Measurements from ENCODE around the gene MARK1. TPM values are rescaled to one million over a fixed set of nuclear protein-coding genes. Genes with fewer than 3 reads are reported as not detected.
A peak's percentile ranks its signal among the peaks of the same experiment; 100 is the strongest.

Gene MARK1
- total and polyA plus RNA-seq, 10 of the 15 experiments (the other 5 are each of a cell fraction or from before 2014, with no cell fraction given): 0.02 to 0.67 (median 0.12) TPM; not detected in 6

DNA sequence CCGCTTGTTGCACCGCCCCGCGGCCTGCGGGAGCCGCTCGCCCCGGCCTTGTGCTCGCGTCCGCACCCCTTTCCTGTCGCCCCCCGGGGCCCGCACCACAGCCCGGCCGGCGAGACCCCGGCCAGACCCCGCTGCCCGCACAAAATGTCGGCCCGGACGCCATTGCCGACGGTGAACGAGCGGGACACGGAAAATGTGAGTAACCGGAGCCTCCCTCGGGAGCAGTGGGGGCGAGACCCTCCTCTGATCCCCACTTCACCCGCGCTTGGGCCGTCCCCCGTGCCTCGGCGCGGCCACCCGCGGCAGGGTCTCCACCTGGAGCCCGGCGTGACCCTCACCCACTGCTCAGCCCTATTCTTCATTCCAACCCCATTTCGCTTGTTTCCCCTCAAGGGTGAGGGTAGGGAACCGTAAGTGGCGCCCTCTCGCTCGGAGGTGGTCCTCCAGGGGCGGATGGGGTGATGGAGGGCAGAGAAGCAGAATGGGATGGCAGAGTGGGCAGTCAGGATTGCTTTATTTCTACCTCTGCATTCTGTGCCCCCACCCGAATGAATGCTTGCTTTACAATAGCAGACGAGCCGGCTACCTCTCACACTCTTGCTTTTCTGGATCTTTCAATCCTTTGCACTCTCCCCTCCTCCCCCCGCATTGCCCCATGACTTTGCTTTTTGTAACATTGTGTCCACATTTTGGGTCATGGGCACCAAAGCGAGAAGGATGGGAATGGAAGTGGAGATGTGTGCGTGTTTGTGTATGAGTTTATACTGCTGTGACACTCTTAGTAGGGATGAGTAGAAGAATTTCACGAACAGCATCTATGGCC lies 954 bp downstream of the MARK1 start:
- Histone ChIP-seq H3K9me3 (replicated peaks; ENCODE audit: control insufficient read depth, insufficient read depth, low read length) (no peaks in the 10 kb centered on the region; the same call in 2 of the 3 replicates), H3K36me3 (ENCODE audit: control insufficient read depth in 2 of 2, insufficient read depth in 2 of 2, low read length in 1 of 2) (no peaks in the 10 kb centered on the region), H3K4me2 (ENCODE audit: control insufficient read depth, insufficient read depth) (peak overlapping the region; percentile 77), H3K4me1 (ENCODE audit: control insufficient read depth, insufficient read depth, low read length) (no peaks in the 10 kb centered on the region), H3K27me3 (replicated peaks in 1 of 2; ENCODE audit: control insufficient read depth in 2 of 2, insufficient read depth in 2 of 2, low read length in 1 of 2) (peaks cover 8 to 25% of the 10 kb centered on the region in 2 experiments), H4K20me1 (ENCODE audit: control insufficient read depth, insufficient read depth) (no peaks in the 10 kb centered on the region), H3K79me2 (ENCODE audit: control insufficient read depth, insufficient read depth, low read length) (no peaks in the 10 kb centered on the region), H3K27ac (ENCODE audit: control insufficient read depth, insufficient read depth) (no peak overlapping the region), H3K9ac (ENCODE audit: control insufficient read depth, insufficient read depth, low read length) (no peak overlapping the region), H2AFZ (ENCODE audit: control insufficient read depth, low read depth, low read length) (peak overlapping the region; percentile 28; the same call in 1 of the 2 replicates), H3K4me3 (peak overlapping the region; percentile 46; the same call in 1 of the 2 replicates)
- DNase-seq (ENCODE audit: low read depth, low spot score) (no peak), FAIRE-seq (no peak), ATAC-seq (no peak; the same call in 1 of the 3 replicates)
- ChIA-PET SMC1A (ENCODE audit: uncharacterized antibody, unreplicated experiment) (no interaction called here), POLR2A (no interaction called here), RAD21 (ENCODE audit: unreplicated experiment) (no interaction called here), CTCF (interaction anchor here (1.3 kb wide), 1 partner anchor 232 kb away, joined by 3 read pairs; no protein-coding TSS in a partner anchor)
- intact Hi-C loops (cut with micrococcal nuclease; ENCODE audit: unreplicated experiment): no loop called here
- BruUV-seq (replicated peaks): no TSS peak
- in situ Hi-C loops (cut with MboI): no loop called here
- 3% methylated on average over 47 of the region's 55 CpGs for WGBS (ENCODE audit: insufficient coverage, insufficient replicate concordance, low lambda C conversion rate, missing lambda C conversion rate)
- no peak for TF ChIP-seq RBBP5 (conservative IDR thresholded peaks at IDR 0.05)
- peak; percentile 62 for TF ChIP-seq SUZ12 (IDR thresholded peaks at IDR 0.05; ENCODE audit: unreplicated experiment)
- TF ChIP-seq YY1 (IDR thresholded peaks at IDR 0.05; ENCODE audit: low read depth, low read length): peak; percentile 27; the same call in 1 of the 2 replicates
- no peak for TF ChIP-seq YBX1 (IDR thresholded peaks at IDR 0.05)
- TF ChIP-seq, protein P1, sequence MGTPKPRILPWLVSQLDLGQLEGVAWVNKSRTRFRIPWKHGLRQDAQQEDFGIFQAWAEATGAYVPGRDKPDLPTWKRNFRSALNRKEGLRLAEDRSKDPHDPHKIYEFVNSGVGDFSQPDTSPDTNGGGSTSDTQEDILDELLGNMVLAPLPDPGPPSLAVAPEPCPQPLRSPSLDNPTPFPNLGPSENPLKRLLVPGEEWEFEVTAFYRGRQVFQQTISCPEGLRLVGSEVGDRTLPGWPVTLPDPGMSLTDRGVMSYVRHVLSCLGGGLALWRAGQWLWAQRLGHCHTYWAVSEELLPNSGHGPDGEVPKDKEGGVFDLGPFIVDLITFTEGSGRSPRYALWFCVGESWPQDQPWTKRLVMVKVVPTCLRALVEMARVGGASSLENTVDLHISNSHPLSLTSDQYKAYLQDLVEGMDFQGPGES (IDR thresholded peaks at IDR 0.05): no peak

Measured in GM12878 (cell line).